GM12801 (cell line): ENCODE results near the gene CARD10.

Experiments used
- TF ChIP-seq, protein P1 (sequence below): IDR thresholded peaks from one replicate; pipeline ENCODE4 v1.5.1; 2011; ENCODE audit warnings: control low read depth; ENCODE audit not compliant: insufficient read length; ENCODE audit errors: extremely low read depth

Gene CARD10

DNA sequence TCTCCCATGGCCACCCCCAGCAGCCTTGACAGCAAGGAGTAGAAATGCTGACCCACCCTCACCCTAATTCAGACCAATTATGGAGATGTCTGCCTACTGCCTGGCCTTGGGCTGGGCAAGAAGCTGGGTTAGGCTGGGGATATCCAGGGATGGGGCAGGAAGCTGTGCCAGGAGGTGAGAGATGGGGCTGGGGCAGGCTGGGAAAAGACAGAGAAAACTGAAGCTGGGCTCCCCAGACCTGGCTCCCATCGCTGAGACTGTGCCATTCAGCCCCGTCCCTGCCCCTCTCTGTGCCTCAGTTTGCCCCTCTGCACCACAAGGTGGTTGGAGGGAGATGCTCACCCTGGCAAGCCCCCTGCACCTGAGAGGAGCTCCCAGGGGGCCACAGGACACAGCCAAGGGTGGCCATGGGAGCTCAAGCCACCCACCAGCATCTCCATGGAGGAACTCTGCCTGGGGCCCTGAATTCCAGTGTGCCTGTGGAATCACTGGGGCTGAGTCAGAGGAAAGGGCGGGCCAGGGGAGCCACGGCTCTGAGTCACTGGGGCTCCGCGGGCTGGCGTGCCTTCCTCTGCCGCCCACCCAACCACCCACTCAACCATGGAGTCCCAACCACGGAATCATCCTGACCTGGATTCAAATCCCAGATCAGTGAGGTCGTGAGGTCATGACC lies 6.0 kb upstream of the CARD10 start:
- TF ChIP-seq, protein P1, sequence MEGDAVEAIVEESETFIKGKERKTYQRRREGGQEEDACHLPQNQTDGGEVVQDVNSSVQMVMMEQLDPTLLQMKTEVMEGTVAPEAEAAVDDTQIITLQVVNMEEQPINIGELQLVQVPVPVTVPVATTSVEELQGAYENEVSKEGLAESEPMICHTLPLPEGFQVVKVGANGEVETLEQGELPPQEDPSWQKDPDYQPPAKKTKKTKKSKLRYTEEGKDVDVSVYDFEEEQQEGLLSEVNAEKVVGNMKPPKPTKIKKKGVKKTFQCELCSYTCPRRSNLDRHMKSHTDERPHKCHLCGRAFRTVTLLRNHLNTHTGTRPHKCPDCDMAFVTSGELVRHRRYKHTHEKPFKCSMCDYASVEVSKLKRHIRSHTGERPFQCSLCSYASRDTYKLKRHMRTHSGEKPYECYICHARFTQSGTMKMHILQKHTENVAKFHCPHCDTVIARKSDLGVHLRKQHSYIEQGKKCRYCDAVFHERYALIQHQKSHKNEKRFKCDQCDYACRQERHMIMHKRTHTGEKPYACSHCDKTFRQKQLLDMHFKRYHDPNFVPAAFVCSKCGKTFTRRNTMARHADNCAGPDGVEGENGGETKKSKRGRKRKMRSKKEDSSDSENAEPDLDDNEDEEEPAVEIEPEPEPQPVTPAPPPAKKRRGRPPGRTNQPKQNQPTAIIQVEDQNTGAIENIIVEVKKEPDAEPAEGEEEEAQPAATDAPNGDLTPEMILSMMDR = no peak

DNA sequence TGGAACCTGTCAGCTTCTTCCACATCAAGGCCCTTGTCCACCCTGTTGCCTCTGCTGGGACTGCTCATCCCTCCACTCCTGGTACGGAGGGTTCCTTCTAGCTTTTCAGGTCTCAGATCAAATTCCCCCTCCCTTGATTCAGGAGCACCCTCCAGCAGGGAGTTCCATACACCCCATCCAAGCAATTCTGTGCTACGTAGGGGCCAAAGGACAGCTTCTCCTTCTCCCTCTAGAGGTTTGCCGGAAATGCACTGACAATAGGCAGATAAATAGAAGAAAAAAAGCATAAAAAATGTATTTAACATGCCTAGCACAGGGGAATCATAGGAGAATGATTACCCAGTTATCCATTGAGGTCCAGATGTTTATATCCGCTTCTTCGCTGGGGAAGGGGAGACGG lies 3.3 kb upstream of the CARD10 start:
- TF ChIP-seq, protein P1 = no peak

DNA sequence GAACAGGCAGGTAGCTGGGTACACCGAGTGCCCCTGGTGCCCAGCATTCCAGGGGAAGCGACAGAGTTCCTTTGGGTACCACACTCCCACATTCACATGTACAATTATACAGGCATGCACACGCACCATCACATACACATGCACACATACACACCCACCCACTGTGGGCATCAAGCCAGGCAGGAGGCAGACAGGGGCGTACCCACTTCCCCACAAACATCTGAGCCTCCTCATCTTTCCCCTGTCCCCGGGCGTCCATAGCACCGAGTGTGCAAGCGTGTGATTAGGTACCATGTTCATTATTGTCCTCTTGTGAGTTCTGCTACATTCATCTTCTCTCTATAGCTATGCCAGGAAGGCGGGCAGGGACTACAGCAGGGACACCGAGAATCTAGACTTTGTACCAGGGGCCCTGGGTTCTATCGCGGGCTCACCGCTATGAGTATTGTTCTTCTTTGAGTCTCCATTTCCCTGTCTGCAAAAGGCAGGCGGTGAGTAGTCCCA lies 2.1 kb upstream of the CARD10 start:
- TF ChIP-seq, protein P1 = no peak

DNA sequence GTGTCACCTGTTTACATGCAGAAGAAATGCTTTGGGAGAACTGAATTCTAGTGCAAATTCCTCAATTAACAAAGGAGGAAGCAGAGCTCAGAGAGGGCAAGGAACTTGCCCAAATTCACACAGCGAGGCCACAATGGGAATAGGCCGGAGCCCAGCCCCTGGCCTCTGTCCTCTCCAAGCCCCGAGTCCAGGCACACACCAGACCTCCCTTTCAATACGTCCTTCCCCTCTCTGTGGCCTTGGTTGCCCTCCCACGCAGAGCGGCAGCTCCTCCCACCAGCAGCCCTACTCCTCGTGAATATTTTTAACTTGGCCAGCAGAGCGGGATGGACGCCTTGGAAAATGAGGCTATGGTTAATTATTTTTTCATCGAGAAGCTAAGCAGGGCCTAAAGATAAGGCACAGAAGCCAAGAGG lies 1.6 kb upstream of the CARD10 start:
- TF ChIP-seq, protein P1 = no peak

DNA sequence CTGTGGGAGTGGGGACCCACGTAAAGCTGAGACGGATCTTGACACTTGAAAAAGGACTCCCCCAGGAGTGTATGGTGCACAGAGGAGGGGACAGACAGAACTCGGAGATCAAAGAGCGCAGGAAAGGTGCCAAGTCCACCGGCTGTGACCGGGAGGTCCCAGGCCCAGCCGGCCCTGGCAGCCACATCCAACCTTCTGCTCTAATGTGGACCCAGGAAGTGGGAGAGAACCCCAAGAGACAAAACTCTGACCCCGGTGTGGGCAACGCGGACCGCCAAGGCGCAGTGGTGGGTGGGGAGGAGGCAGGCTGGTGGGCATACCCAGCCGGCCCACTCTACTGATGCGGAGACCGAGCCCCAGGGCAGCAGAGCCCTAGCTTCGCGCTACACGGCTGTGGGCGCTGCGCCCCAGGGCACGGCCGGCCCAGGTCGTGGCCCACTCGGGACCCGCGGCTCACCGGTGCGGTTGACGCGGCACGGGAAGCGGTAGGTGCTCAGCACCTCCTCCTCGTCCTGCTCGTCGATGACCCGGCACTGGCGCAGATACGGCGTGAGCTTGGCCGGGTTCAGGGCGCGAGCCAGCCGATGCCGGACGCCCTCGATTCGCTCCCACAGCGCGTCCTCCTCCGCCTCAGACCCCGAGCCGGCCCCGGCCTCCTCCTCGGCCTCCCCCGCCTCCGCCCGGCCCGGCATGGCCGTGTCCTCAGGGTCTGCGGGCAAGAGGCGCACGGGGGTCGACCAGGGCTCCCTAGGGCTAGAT lies 527 bp downstream of the CARD10 start:
- TF ChIP-seq, protein P1 = no peak

DNA sequence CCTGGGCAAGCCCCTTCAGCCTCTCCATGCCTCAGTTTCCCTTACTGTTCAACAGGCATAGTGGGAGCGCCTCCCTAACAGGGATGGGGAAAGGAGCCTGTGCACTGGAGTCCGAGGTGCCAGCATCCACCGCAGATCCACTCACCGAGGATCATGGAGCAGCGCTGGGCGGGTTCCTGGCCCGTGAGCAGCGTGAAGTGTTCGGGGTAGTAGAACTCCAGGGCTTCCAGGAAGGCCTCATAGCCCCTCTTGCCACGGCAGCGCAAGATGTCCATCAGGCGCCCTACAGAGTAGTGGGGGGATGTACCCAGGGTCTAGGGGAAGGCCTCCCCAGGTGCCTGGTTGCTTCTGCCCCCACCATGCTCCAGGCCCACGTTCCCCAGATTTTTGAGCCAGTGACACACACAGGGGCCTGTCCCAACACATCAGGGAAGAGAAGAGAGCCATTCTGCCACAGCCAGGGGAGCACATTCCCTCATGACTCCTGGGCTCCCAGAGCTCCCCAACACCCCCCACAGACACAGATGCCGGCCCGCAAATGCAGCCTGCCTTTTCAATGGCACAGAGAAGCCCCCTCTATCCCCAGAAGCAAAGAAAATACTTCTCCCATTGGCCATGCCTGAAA lies 1.3 kb downstream of the CARD10 start:
- TF ChIP-seq, protein P1 = no peak

DNA sequence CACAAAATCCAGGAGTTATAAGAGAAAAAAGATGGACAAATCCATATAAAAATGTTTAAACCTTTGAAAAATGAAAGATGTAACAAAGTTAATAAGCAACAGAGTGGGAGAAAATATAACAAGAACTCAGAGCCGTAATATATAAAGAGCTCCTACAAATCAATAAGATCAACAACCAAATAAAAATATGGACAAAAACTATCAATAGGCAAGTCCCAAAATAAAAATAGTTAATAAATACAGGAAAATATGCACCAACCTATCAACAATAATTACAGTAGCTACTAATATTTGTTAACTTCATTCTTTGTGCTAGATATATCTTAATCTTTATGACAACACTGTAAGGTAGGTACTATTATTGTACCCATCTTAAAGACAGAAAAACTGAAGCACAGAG lies 2.8 kb downstream of the CARD10 start:
- TF ChIP-seq, protein P1 = no peak
